MCF 10A (cell line): Measurements from ENCODE around the gene RAD51B. TPM values are rescaled to one million over a fixed set of nuclear protein-coding genes. Genes with fewer than 3 reads are reported as not detected.
A peak's percentile ranks its signal among the peaks of the same experiment; 100 is the strongest.

ENCODE experiments used
- BruUV-seq: library from RNA; stranded (reverse); fragments of 400-500 nt; replicated peaks from 2 replicates; lab custom pipeline; 2021; lab: Mats Ljungman, UMichigan
- CTCF ChIA-PET: fragments of 300-600 bp; sonication (Branson Sonifier 250); formaldehyde crosslinking; extraction: SDS; loops from one replicate; lab custom pipeline; 2021; ENCODE audit warnings: antibody characterized with exemption, inconsistent platforms; lab: Yijun Ruan, JAX
- POLR2A ChIA-PET: fragments of 300-600, 350-650 bp; sonication (Branson Sonifier 250); formaldehyde crosslinking; extraction: SDS; loops from one replicate; lab custom pipeline; 2020; ENCODE audit warnings: antibody characterized with exemption, inconsistent platforms; lab: Yijun Ruan, JAX
- DNase-seq: peaks from one replicate; pipeline ENCODE4 v3.0.0-alpha.2; 2018; ENCODE audit not compliant: unreplicated experiment
- H3K27ac Mint-ChIP-seq: one replicate; pipeline ENCODE4 v1.8.0; 2022; ENCODE audit warnings: mild to moderate bottlenecking, low read depth, mixed read lengths; ENCODE audit not compliant: unreplicated experiment
- H3K27me3 Mint-ChIP-seq: one replicate; pipeline ENCODE4 v1.8.0; 2022; ENCODE audit warnings: mixed read lengths; ENCODE audit not compliant: insufficient read depth, unreplicated experiment
- H3K36me3 Mint-ChIP-seq: one replicate; pipeline ENCODE4 v1.8.0; 2022; ENCODE audit warnings: mild to moderate bottlenecking, moderate library complexity, mixed read lengths; ENCODE audit not compliant: insufficient read depth, unreplicated experiment
- H3K4me1 Mint-ChIP-seq: one replicate; pipeline ENCODE4 v1.8.0; 2022; ENCODE audit warnings: mixed read lengths; ENCODE audit not compliant: insufficient read depth, unreplicated experiment
- H3K4me3 Mint-ChIP-seq: one replicate; pipeline ENCODE4 v1.8.0; 2022; ENCODE audit warnings: mild to moderate bottlenecking, moderate library complexity, mixed read lengths; ENCODE audit not compliant: unreplicated experiment
- H3K9me3 Mint-ChIP-seq: one replicate; pipeline ENCODE4 v1.8.0; 2022; ENCODE audit warnings: mixed read lengths; ENCODE audit not compliant: unreplicated experiment
- CTCF ChIP-seq: fragments of 200-600 bp; IDR thresholded peaks from one replicate; pipeline ENCODE4 v1.8.0; 2022; ENCODE audit warnings: antibody characterized with exemption, mild to moderate bottlenecking; ENCODE audit not compliant: unreplicated experiment
- intact Hi-C: fragments of 100-400 bp; cut with micrococcal nuclease; formaldehyde crosslinking; loops from 2 replicates; pipeline ENCODE4 v1.14.1; 2022
- total RNA-seq: library from RNA; stranded (reverse); gene quantifications from 2 replicates; pipeline ENCODE4 v1.2.3, GENCODE V29; 2022

RAD51B gene
- total RNA-seq, 1 experiment from 2014 or later, result 14.6 TPM

GRCh38 chr14:68559949-68560348 lies 740.4 kb downstream of the RAD51B start:
- H3K9me3 Mint-ChIP-seq, result no peaks in the 10 kb centered on the region
- peaks cover 26% of the 10 kb centered on the region for H3K4me1 Mint-ChIP-seq
- no peak overlapping the region for H3K4me3 Mint-ChIP-seq
- intact Hi-C loops, result no loop called here
- H3K27ac Mint-ChIP-seq, result peak overlapping the region; percentile 66
- no peaks in the 10 kb centered on the region for H3K36me3 Mint-ChIP-seq
- no peak for TF ChIP-seq CTCF
- DNase-seq, result no peak
- H3K27me3 Mint-ChIP-seq, result no peaks in the 10 kb centered on the region
- POLR2A ChIA-PET, result no interaction called here
- CTCF ChIA-PET, result no interaction called here
- no TSS peak for BruUV-seq

GRCh38 chr14:68561531-68562007 lies 742.0 kb downstream of the RAD51B start:
- POLR2A ChIA-PET, result interaction anchor here (1.2 kb wide), 1 partner anchor 22 kb away, joined by 3 read pairs; no protein-coding TSS in a partner anchor

GRCh38 chr14:68562911-68563250 lies 743.3 kb downstream of the RAD51B start:
- Mint-ChIP-seq H3K4me3 (peak overlapping the region; percentile 38), H3K27me3 (no peaks in the 10 kb centered on the region)
- BruUV-seq, result no TSS peak

More at GRCh38 chr14:68561531-68562007, 742.0 kb downstream of the RAD51B start:
- no peak for DNase-seq
- BruUV-seq, result no TSS peak
- CTCF ChIA-PET, result interaction anchor here (0.9 to 1.6 kb wide), 2 partner anchors 9 to 228 kb away, joined by 3 to 4 read pairs; no protein-coding TSS in a partner anchor
- Mint-ChIP-seq H3K9me3 (no peaks in the 10 kb centered on the region), H3K36me3 (peaks cover 7% of the 10 kb centered on the region), H3K4me1 (peaks cover 39% of the 10 kb centered on the region), H3K27ac (no peak overlapping the region), H3K27me3 (no peaks in the 10 kb centered on the region), H3K4me3 (no peak overlapping the region)
- intact Hi-C loops, result no loop called here
- no peak for TF ChIP-seq CTCF

More at GRCh38 chr14:68562911-68563250, 743.3 kb downstream of the RAD51B start:
- Mint-ChIP-seq H3K36me3 (peaks cover 7% of the 10 kb centered on the region), H3K9me3 (no peaks in the 10 kb centered on the region), H3K27ac (peak overlapping the region; percentile 77), H3K4me1 (peaks cover 42% of the 10 kb centered on the region)
- CTCF ChIA-PET, result interaction anchor here (1.6 kb wide), 1 partner anchor 8 kb away, joined by 4 read pairs; no protein-coding TSS in a partner anchor
- TF ChIP-seq CTCF, result no peak
- no peak for DNase-seq
- intact Hi-C loops, result no loop called here
- POLR2A ChIA-PET, result interaction anchor here (0.7 to 1.7 kb wide), 3 partner anchors 9 to 311 kb away, joined by 3 to 10 read pairs (median 3); no protein-coding TSS in a partner anchor
